IPS DF 19.7 (cell line): ENCODE results near the gene NUBP1.
"Not testable (repeated sequence)": the region's sequence is repeated elsewhere in the genome, so short reads cannot be mapped to it uniquely, and the experiment has no call there.

Experiments
- DNase-seq: peaks from one replicate; pipeline ENCODE4 v3.0.0-alpha.2; 2013; ENCODE audit warnings: low read depth, low spot score

The NUBP1 gene

GRCh38 chr16:10751291-10751697 is 7.7 kb downstream of the NUBP1 start:
- DNase-seq = no peak

- no peak for DNase-seq
Measured at GRCh38 chr16:10752843-10753523, 9.3 kb downstream of the NUBP1 start.

- DNase-seq = no peak
Measured at GRCh38 chr16:10753670-10754069, 10.0 kb downstream of the NUBP1 start.

- no peak for DNase-seq
Measured at GRCh38 chr16:10754941-10755340, 11.3 kb downstream of the NUBP1 start.

- DNase-seq = no peak
Measured at GRCh38 chr16:10756574-10756973, 12.9 kb downstream of the NUBP1 start.

- no peak for DNase-seq
Measured at GRCh38 chr16:10760858-10761257, 17.2 kb downstream of the NUBP1 start.

- no peak for DNase-seq
Measured at GRCh38 chr16:10761373-10761772, 17.7 kb downstream of the NUBP1 start.

- no peak for DNase-seq
Measured at GRCh38 chr16:10762336-10763016, 18.8 kb downstream of the NUBP1 start.

GRCh38 chr16:10763456-10763855 is 19.8 kb downstream of the NUBP1 start:
- DNase-seq = no peak

- DNase-seq = no peak
Measured at GRCh38 chr16:10765772-10766171, 22.1 kb downstream of the NUBP1 start.

- no peak for DNase-seq
Measured at GRCh38 chr16:10767127-10767526, 23.5 kb downstream of the NUBP1 start.

- no peak for DNase-seq
Measured at GRCh38 chr16:10769381-10769780, 25.7 kb downstream of the NUBP1 start.

- DNase-seq = no peak
Measured at GRCh38 chr16:10770907-10771306, 27.3 kb downstream of the NUBP1 start.

GRCh38 chr16:10776280-10776679 is 32.6 kb downstream of the NUBP1 start:
- no peak for DNase-seq

GRCh38 chr16:10776923-10777322 is 33.3 kb downstream of the NUBP1 start:
- not testable (repeated sequence) for DNase-seq

GRCh38 chr16:10777356-10777755 is 33.7 kb downstream of the NUBP1 start:
- DNase-seq = no peak

GRCh38 chr16:10779908-10780307 is 36.3 kb downstream of the NUBP1 start:
- not testable (repeated sequence) for DNase-seq

- DNase-seq = no peak
Measured at GRCh38 chr16:10780628-10781027, 37.0 kb downstream of the NUBP1 start.

- DNase-seq = no peak
Measured at GRCh38 chr16:10782628-10783027, 39.0 kb downstream of the NUBP1 start.

GRCh38 chr16:10787304-10787703 is 43.7 kb downstream of the NUBP1 start:
- DNase-seq = no peak

- not testable (repeated sequence) for DNase-seq
Measured at GRCh38 chr16:10788630-10789029, 45.0 kb downstream of the NUBP1 start.

GRCh38 chr16:10791048-10791447 is 47.4 kb downstream of the NUBP1 start:
- no peak for DNase-seq

GRCh38 chr16:10799736-10800135 is 56.1 kb downstream of the NUBP1 start:
- DNase-seq = no peak
